OCI-LY7 (cell line): ENCODE measurements around the gene ADGRG4. TPM values are rescaled to one million over a fixed set of nuclear protein-coding genes. Genes with fewer than 3 reads are reported as not detected.

ENCODE experiments used
- BruUV-seq: library from RNA; stranded (reverse); fragments of 400-500 nt; replicated peaks from 2 replicates; lab custom pipeline; 2021; lab: Mats Ljungman, UMichigan
- CTCF ChIA-PET: fragments of 300-600 bp; sonication (Branson Sonifier 250); formaldehyde crosslinking; loops from one replicate; lab custom pipeline; 2022; ENCODE audit warnings: antibody characterized with exemption; ENCODE audit not compliant: unreplicated experiment; lab: Charles Lee
- POLR2A ChIA-PET: fragments of 300-600 bp; sonication (Branson Sonifier 250); formaldehyde crosslinking; loops from one replicate; lab custom pipeline; 2022; ENCODE audit warnings: antibody characterized with exemption; lab: Charles Lee
- DNase-seq: peaks from one replicate; pipeline ENCODE4 v3.0.0-alpha.2; 2015; ENCODE audit warnings: low spot score
- H2AFZ ChIP-seq: fragments of 200-600 bp; sonication (generic), shearing (Covaris generic); 2 replicates; pipeline ENCODE4 v1.6.1; 2014; ENCODE audit warnings: mild to moderate bottlenecking, antibody characterized with exemption, low read length, moderate library complexity
- H3K27ac ChIP-seq: fragments of 200-600 bp; sonication (generic); 2 replicates; pipeline ENCODE4 v1.5.1; 2014; ENCODE audit warnings: mixed run types, low read depth, mild to moderate bottlenecking, moderate library complexity, low read length, inconsistent platforms; ENCODE audit not compliant: poor library complexity, severe bottlenecking
- H3K36me3 ChIP-seq: fragments of 200-600 bp; sonication (generic); 2 replicates; pipeline ENCODE4 v1.6.1; 2014; ENCODE audit warnings: mild to moderate bottlenecking, antibody characterized with exemption, low read length, moderate library complexity, mixed read lengths; ENCODE audit not compliant: insufficient read depth
- H3K4me1 ChIP-seq: fragments of 200-600 bp; sonication (generic); 2 replicates; pipeline ENCODE4 v1.5.1; 2014; ENCODE audit warnings: mild to moderate bottlenecking, low read length; ENCODE audit not compliant: insufficient read depth, poor library complexity, severe bottlenecking
- H3K4me2 ChIP-seq: fragments of 200-600 bp; sonication (generic); 2 replicates; pipeline ENCODE4 v1.6.1; 2014; ENCODE audit warnings: mild to moderate bottlenecking, low read length
- H3K4me3 ChIP-seq: fragments of 200-600 bp; sonication (generic); 2 replicates; pipeline ENCODE4 v1.5.1; 2014; ENCODE audit warnings: mild to moderate bottlenecking, low read depth, low read length; ENCODE audit not compliant: poor library complexity, severe bottlenecking
- H3K79me2 ChIP-seq: fragments of 200-600 bp; sonication (generic); 2 replicates; pipeline ENCODE4 v1.6.1; 2016; ENCODE audit warnings: low read depth, mild to moderate bottlenecking, low read length, moderate library complexity, mixed read lengths; ENCODE audit not compliant: insufficient read depth
- H3K9me2 ChIP-seq: fragments of 200-600 bp; sonication (generic); 2 replicates; pipeline ENCODE4 v1.6.1; 2016; ENCODE audit warnings: mild to moderate bottlenecking, low read length, mixed read lengths; ENCODE audit not compliant: insufficient read depth
- H3K9me3 ChIP-seq: fragments of 200-600 bp; sonication (generic); 2 replicates; pipeline ENCODE4 v1.6.1; 2014; ENCODE audit warnings: mild to moderate bottlenecking, mixed run types, low read length, mixed read lengths
- H4K20me1 ChIP-seq: fragments of 200-600 bp; sonication (generic); 2 replicates; pipeline ENCODE4 v1.6.1; 2014; ENCODE audit warnings: mild to moderate bottlenecking, antibody characterized with exemption, low read length, moderate library complexity, mixed read lengths; ENCODE audit not compliant: insufficient read depth
- EZH2phosphoT487 ChIP-seq: fragments of 200-600 bp; sonication (generic); IDR thresholded peaks from 2 replicates; pipeline ENCODE4 v1.6.1; 2018; ENCODE audit warnings: low read depth, borderline replicate concordance, mild to moderate bottlenecking, mixed run types, antibody characterized with exemption, low read length, moderate library complexity, mixed read lengths
- intact Hi-C: fragments of 100-400 bp; cut with micrococcal nuclease; formaldehyde crosslinking; loops from one replicate; pipeline ENCODE4 v1.10.0; 2022; ENCODE audit not compliant: unreplicated experiment
- total RNA-seq, 2 experiments: library from RNA; depleted of rRNA in 1 of 2; stranded (reverse); fragments of >200 nt in 1 of 2; shearing (Covaris generic) in 1 of 2; gene quantifications; 2 replicates each; pipeline ENCODE4 v1.2.3, GENCODE V29; 2014 to 2022
- TF ChIP-seq, protein P1 (sequence below): fragments of 200-600 bp; sonication (generic); conservative IDR thresholded peaks from 2 replicates; pipeline ENCODE4 v1.5.1; 2014; ENCODE audit warnings: mild to moderate bottlenecking, antibody characterized with exemption, low read length, moderate library complexity, mixed read lengths

ADGRG4 gene
- total RNA-seq, 2 experiments from 2014 or later: not detected

DNA sequence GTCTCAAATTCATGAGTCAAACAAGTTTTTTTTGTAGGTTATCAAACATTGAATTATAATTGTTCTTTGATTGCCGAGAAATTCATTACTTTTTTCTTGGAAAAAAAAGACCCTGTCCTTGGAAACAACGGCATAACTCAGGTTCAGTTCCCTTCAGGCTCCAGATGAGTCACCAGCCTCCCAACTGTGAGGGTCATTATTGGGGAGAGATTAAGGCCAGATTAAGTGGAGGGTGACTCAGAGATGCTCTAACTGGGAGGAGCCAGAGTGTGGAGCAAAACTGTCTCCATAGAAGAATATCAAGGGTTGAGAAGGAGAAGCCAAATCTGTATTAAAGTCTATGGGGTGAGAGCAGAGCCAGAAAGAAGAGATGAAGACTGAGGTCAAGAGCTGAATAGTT, 9.6 kb downstream of the ADGRG4 start:
- no TSS peak for BruUV-seq
- Histone ChIP-seq H3K4me2 (no peak overlapping the region), H3K79me2 (no peaks in the 10 kb centered on the region), H3K27ac (no peak overlapping the region), H4K20me1 (no peaks in the 10 kb centered on the region), H3K9me3 (no peaks in the 10 kb centered on the region), H3K9me2 (no peaks in the 10 kb centered on the region), H2AFZ (no peak overlapping the region), H3K36me3 (no peaks in the 10 kb centered on the region), H3K4me3 (no peak overlapping the region), H3K4me1 (no peaks in the 10 kb centered on the region)
- CTCF ChIA-PET: no interaction called here
- no peak for DNase-seq
- POLR2A ChIA-PET: no interaction called here
- intact Hi-C loops: no loop called here
- no peak for TF ChIP-seq EZH2phosphoT487

GRCh38 chrX:136318156-136318555, 17.4 kb downstream of the ADGRG4 start:
- no peak overlapping the region for H3K4me3 ChIP-seq
- no TSS peak for BruUV-seq
- H3K9me2 ChIP-seq: no peaks in the 10 kb centered on the region
- H4K20me1 ChIP-seq: no peaks in the 10 kb centered on the region
- TF ChIP-seq, protein P1, sequence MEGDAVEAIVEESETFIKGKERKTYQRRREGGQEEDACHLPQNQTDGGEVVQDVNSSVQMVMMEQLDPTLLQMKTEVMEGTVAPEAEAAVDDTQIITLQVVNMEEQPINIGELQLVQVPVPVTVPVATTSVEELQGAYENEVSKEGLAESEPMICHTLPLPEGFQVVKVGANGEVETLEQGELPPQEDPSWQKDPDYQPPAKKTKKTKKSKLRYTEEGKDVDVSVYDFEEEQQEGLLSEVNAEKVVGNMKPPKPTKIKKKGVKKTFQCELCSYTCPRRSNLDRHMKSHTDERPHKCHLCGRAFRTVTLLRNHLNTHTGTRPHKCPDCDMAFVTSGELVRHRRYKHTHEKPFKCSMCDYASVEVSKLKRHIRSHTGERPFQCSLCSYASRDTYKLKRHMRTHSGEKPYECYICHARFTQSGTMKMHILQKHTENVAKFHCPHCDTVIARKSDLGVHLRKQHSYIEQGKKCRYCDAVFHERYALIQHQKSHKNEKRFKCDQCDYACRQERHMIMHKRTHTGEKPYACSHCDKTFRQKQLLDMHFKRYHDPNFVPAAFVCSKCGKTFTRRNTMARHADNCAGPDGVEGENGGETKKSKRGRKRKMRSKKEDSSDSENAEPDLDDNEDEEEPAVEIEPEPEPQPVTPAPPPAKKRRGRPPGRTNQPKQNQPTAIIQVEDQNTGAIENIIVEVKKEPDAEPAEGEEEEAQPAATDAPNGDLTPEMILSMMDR: no peak
- no peak for TF ChIP-seq EZH2phosphoT487
- POLR2A ChIA-PET: no interaction called here
- no peaks in the 10 kb centered on the region for H3K4me1 ChIP-seq
- no peaks in the 10 kb centered on the region for H3K79me2 ChIP-seq
- no peak for DNase-seq
- CTCF ChIA-PET: no interaction called here
- H3K9me3 ChIP-seq: no peaks in the 10 kb centered on the region
- H3K36me3 ChIP-seq: no peaks in the 10 kb centered on the region
- no peak overlapping the region for H3K4me2 ChIP-seq
- intact Hi-C loops: no loop called here
- no peak overlapping the region for H2AFZ ChIP-seq
- no peak overlapping the region for H3K27ac ChIP-seq

GRCh38 chrX:136318895-136319597, 18.3 kb downstream of the ADGRG4 start:
- Histone ChIP-seq H3K79me2 (no peaks in the 10 kb centered on the region), H3K27ac (no peak overlapping the region), H3K4me1 (no peaks in the 10 kb centered on the region), H3K4me3 (no peak overlapping the region), H3K36me3 (no peaks in the 10 kb centered on the region), H3K9me2 (no peaks in the 10 kb centered on the region), H3K4me2 (no peak overlapping the region), H2AFZ (no peak overlapping the region), H4K20me1 (no peaks in the 10 kb centered on the region), H3K9me3 (no peaks in the 10 kb centered on the region)
- BruUV-seq: no TSS peak
- ChIA-PET CTCF (no interaction called here), POLR2A (no interaction called here)
- DNase-seq: no peak
- intact Hi-C loops: no loop called here
- TF ChIP-seq EZH2phosphoT487: no peak
- TF ChIP-seq, protein P1: no peak
